GM12878 (cell line): Measurements from ENCODE around the gene SLC25A51. TPM values are rescaled to one million over a fixed set of nuclear protein-coding genes. Genes with fewer than 3 reads are reported as not detected.

Experiments
- ATAC-seq: fragments of 200-7000 bp; cut with Tn5 transposase; 3 replicates; pipeline ENCODE4 v1.9.1; 2020; ENCODE audit warnings: mild to moderate bottlenecking, moderate library complexity
- BruUV-seq: library from RNA; stranded (reverse); fragments of 400-500 nt; replicated peaks from 2 replicates; lab custom pipeline; 2021; lab: Mats Ljungman, UMichigan
- CTCF ChIA-PET: fragments of 300-600 bp; sonication (Branson Sonifier 250); formaldehyde crosslinking; extraction: SDS; loops from one replicate; lab custom pipeline; 2021; ENCODE audit warnings: inconsistent platforms; lab: Yijun Ruan, JAX
- POLR2A ChIA-PET: fragments of 350-600 bp; formaldehyde crosslinking; extraction: SDS; loops from one replicate; lab custom pipeline; 2021; ENCODE audit warnings: inconsistent platforms; lab: Charles Lee
- RAD21 ChIA-PET: fragments of 300-600 bp; sonication (Branson Sonifier 250); formaldehyde crosslinking; loops from one replicate; lab custom pipeline; 2023; ENCODE audit warnings: antibody characterized with exemption; ENCODE audit not compliant: unreplicated experiment; lab: Charles Lee
- SMC1A ChIA-PET: fragments of 300-600 bp; sonication (Branson Sonifier 250); formaldehyde crosslinking; loops from one replicate; lab custom pipeline; 2023; ENCODE audit not compliant: unreplicated experiment, uncharacterized antibody; lab: Charles Lee
- DNase-seq: peaks from one replicate; pipeline ENCODE4 v3.0.0-alpha.2; 2011; ENCODE audit warnings: low read depth, low spot score
- FAIRE-seq: peaks from 3 replicates; lab custom pipeline; 2011; peaks lifted over from hg19 to GRCh38; lab: Jason Lieb, UNC
- H2AFZ ChIP-seq: 2 replicates; pipeline ENCODE4 v1.6.0; 2011; ENCODE audit warnings: low read depth, low read length, control low read depth; ENCODE audit not compliant: control insufficient read depth
- H3K27ac ChIP-seq: 2 replicates; pipeline ENCODE4 v1.5.1; 2011; ENCODE audit warnings: control low read depth; ENCODE audit not compliant: control insufficient read depth, insufficient read depth
- H3K27me3 ChIP-seq, 2 experiments: replicated peaks in 1 of 2; 2 replicates each; pipeline versions ENCODE4 v1.6.0 to v1.6.1; 2011; ENCODE audit warnings: low read length in 1 of 2; ENCODE audit not compliant: control insufficient read depth in 2 of 2, insufficient read depth in 2 of 2
- H3K36me3 ChIP-seq, 2 experiments: 2 replicates each; pipeline ENCODE4 v1.5.1; 2011; ENCODE audit warnings: low read length in 1 of 2; ENCODE audit not compliant: control insufficient read depth in 2 of 2, insufficient read depth in 2 of 2
- H3K4me1 ChIP-seq: 2 replicates; pipeline ENCODE4 v1.6.1; 2011; ENCODE audit warnings: mild to moderate bottlenecking, low read length, moderate library complexity, mixed read lengths; ENCODE audit not compliant: control insufficient read depth, insufficient read depth
- H3K4me2 ChIP-seq: 2 replicates; pipeline ENCODE4 v1.6.0; 2011; ENCODE audit warnings: control low read depth; ENCODE audit not compliant: control insufficient read depth, insufficient read depth
- H3K4me3 ChIP-seq: fragments of 200-600 bp; sonication (generic); 2 replicates; pipeline ENCODE4 v1.5.1; 2016
- H3K79me2 ChIP-seq: 2 replicates; pipeline ENCODE4 v1.6.0; 2011; ENCODE audit warnings: low read length; ENCODE audit not compliant: control insufficient read depth, insufficient read depth
- H3K9ac ChIP-seq: 2 replicates; pipeline ENCODE4 v1.8.0; 2011; ENCODE audit warnings: low read length, control low read depth, mixed read lengths; ENCODE audit not compliant: control insufficient read depth, insufficient read depth
- H3K9me3 ChIP-seq: replicated peaks from 3 replicates; pipeline ENCODE4 v1.5.1; 2011; ENCODE audit warnings: mild to moderate bottlenecking, low read length; ENCODE audit not compliant: control insufficient read depth, insufficient read depth
- H4K20me1 ChIP-seq: 2 replicates; pipeline ENCODE4 v1.6.0; 2011; ENCODE audit not compliant: control insufficient read depth, insufficient read depth
- CBX3 ChIP-seq: fragments of 200-600 bp; sonication (generic); IDR thresholded peaks from 2 replicates; pipeline ENCODE4 v1.6.1; 2016; ENCODE audit warnings: low read depth, borderline replicate concordance
- CREB1 ChIP-seq: IDR thresholded peaks from 2 replicates; pipeline ENCODE4 v1.6.1; 2012; ENCODE audit warnings: low read depth, mild to moderate bottlenecking, inconsistent platforms
- MYB ChIP-seq: fragments of 150-350 bp; IDR thresholded peaks from 2 replicates; pipeline ENCODE4 v1.6.1; 2014; ENCODE audit warnings: mild to moderate bottlenecking, low read depth, low read length, borderline replicate concordance
- POLR2AphosphoS2 ChIP-seq: IDR thresholded peaks from 2 replicates; pipeline ENCODE4 v1.6.1; 2011; ENCODE audit warnings: low read depth, mild to moderate bottlenecking, low read length, improper control_type of control experiment, moderate library complexity
- RFX5 ChIP-seq: IDR thresholded peaks from 2 replicates; pipeline ENCODE4 v1.6.1; 2011; ENCODE audit warnings: low read depth, low read length, improper control_type of control experiment
- ZNF274 ChIP-seq: IDR thresholded peaks from one replicate; pipeline ENCODE4 v1.8.0; 2011; ENCODE audit not compliant: insufficient read length, insufficient read depth
- ZSCAN29 ChIP-seq: fragments of 450-650 bp; IDR thresholded peaks from 2 replicates; pipeline ENCODE4 v1.6.1; 2017; ENCODE audit warnings: mild to moderate bottlenecking, moderate library complexity
- WGBS: methylation state at CpG from one replicate; pipeline ENCODE4 v1.1.6; 2016; ENCODE audit warnings: low lambda C conversion rate; ENCODE audit not compliant: insufficient replicate concordance, insufficient coverage; ENCODE audit errors: missing lambda C conversion rate; 5-methylcytosine and 5-hydroxymethylcytosine counted together
- in situ Hi-C: fragments of 300-500 bp; cut with MboI; formaldehyde crosslinking; loops from 9 replicates; pipeline ENCODE4 v1.14.3; 2018; ENCODE audit warnings: mixed read lengths
- intact Hi-C: fragments of 100-400 bp; cut with micrococcal nuclease; formaldehyde crosslinking; loops from one replicate; pipeline ENCODE4 v1.14.2; 2022; ENCODE audit not compliant: unreplicated experiment
- polyA plus RNA-seq, 11 experiments: library from polyadenylated mRNA; depleted of rRNA in 4 of 11; unstranded in 6 of 11; stranded (reverse) in 5 of 11; fragments of >200 nt; fragmentation: Nextera tagmentation in 4 of 11; fragmentation: Illumina TruSeq in 1 of 11; extraction: Ambion mirVana in 4 of 11; extraction: Trizol in 1 of 11; gene quantifications; 1 replicate in 1 of 11; 2 replicates in 10 of 11; pipeline versions ENCODE4 v1.2.1 to v1.2.3, GENCODE V29; 2011 to 2016; ENCODE audit warnings: inconsistent platforms in 2 of 11, missing spikeins in 2 of 11, low read depth in 1 of 11
- small RNA-seq: library from RNA; depleted of rRNA; stranded (forward); fragments of <200 nt; gene quantifications from one replicate; pipeline ENCODE3, GENCODE V24; 2014
- total RNA-seq, 4 experiments: library from RNA; depleted of rRNA in 3 of 4; stranded (reverse); fragments of >200 nt in 3 of 4; fragmentation: Illumina TruSeq in 1 of 4; extraction: Trizol in 1 of 4; gene quantifications; 2 replicates each; pipeline versions ENCODE4 v1.2.1 to v1.2.3, GENCODE V29; 2013 to 2021

The SLC25A51 gene
- total and polyA plus RNA-seq, 10 of the 15 experiments (the other 5 are each of a cell fraction or from before 2014, with no cell fraction given): 3.8 to 29.3 (median 13.2) TPM

- 0 out of 4 replicates have a peak, but pooled peaks cover 0 to 3% of the 10 kb centered on the region in 2 experiments for H3K36me3 ChIP-seq
- FAIRE-seq (no peak), ATAC-seq (no peak), DNase-seq (no peak)
- H3K79me2 ChIP-seq: no peaks in the 10 kb centered on the region
- H4K20me1 ChIP-seq: no peaks in the 10 kb centered on the region
- no TSS peak for BruUV-seq
- H3K27me3 ChIP-seq: no peaks in the 10 kb centered on the region
- H3K4me2 ChIP-seq: no peak overlapping the region
- ChIA-PET POLR2A (interaction anchor here (0.7 kb wide), 1 partner anchor 29 kb away, joined by 3 read pairs; no protein-coding TSS in a partner anchor), RAD21 (no interaction called here), CTCF (interaction anchor here (0.9 kb wide), 1 partner anchor 12 kb away, joined by 3 read pairs; no protein-coding TSS in a partner anchor), SMC1A (interaction anchor here (0.7 to 1.4 kb wide), 2 partner anchors 9 to 42 kb away, joined by 4 read pairs; no protein-coding TSS in a partner anchor)
- 95% methylated on average over 3 of the region's 3 CpGs for WGBS
- in situ Hi-C loops (no loop called here), intact Hi-C loops (loop anchor here (5.0 kb wide), 1 partner anchor 57 kb away; no protein-coding TSS in a partner anchor)
- no peak overlapping the region for H3K4me3 ChIP-seq
- no peak overlapping the region for H2AFZ ChIP-seq
- TF ChIP-seq ZNF274 (no peak), CREB1 (no peak), CBX3 (no peak), RFX5 (no peak), POLR2AphosphoS2 (no peak), MYB (no peak), ZSCAN29 (no peak)
- H3K9me3 ChIP-seq: no peaks in the 10 kb centered on the region
- no peak overlapping the region for H3K27ac ChIP-seq
- H3K4me1 ChIP-seq: peaks cover 8% of the 10 kb centered on the region
- no peak overlapping the region for H3K9ac ChIP-seq
Measured at GRCh38 chr9:37839496-37840461, 64.1 kb downstream of the SLC25A51 start.

Small RNAs within 50 kb of the gene (small RNA-seq; reads per million reads assigned to genes)
- gene RNU7-124P: not detected

Other genes with a start within 250 kb of the SLC25A51 start
- 3.2 and 3.7 TPM in 2 replicates for gene TRMT10B, start 150.3 kb downstream of the SLC25A51 start, total RNA-seq (2014; rRNA removed)
- gene TRMT10B, start 150.3 kb downstream of the SLC25A51 start, total RNA-seq (2014; rRNA removed; fragmentation: Illumina TruSeq; extraction: Trizol): 5.5 and 5.9 TPM in 2 replicates
- 4.7 and 5.9 TPM in 2 replicates for gene TRMT10B, start 150.3 kb downstream of the SLC25A51 start, total RNA-seq (2021)
- gene TRMT10B, start 150.3 kb downstream of the SLC25A51 start, polyA plus RNA-seq (2011; rRNA removed): 10.2 and 12.7 TPM in 2 replicates
- gene TRMT10B, start 150.3 kb downstream of the SLC25A51 start, polyA plus RNA-seq (2014; fragmentation: Illumina TruSeq; extraction: Trizol): 11.7 and 13.0 TPM in 2 replicates
- gene TRMT10B, start 150.3 kb downstream of the SLC25A51 start, polyA plus RNA-seq (2014; fragmentation: Nextera tagmentation; extraction: Ambion mirVana): 1 to 10 TPM; 5.0 to 7.6 TPM
- gene TRMT10B, start 150.3 kb downstream of the SLC25A51 start, polyA plus RNA-seq (2014; rRNA removed): 3.9 and 6.0 TPM in 2 replicates
- 1 to 10 TPM; 8.6 TPM for gene TRMT10B, start 150.3 kb downstream of the SLC25A51 start, polyA plus RNA-seq (2016; fragmentation: Nextera tagmentation; extraction: Ambion mirVana)
- gene EXOSC3, start 119.1 kb downstream of the SLC25A51 start, total RNA-seq (2014; rRNA removed): 63.5 and 77.4 TPM in 2 replicates
- 42.3 and 45.9 TPM in 2 replicates for gene EXOSC3, start 119.1 kb downstream of the SLC25A51 start, total RNA-seq (2014; rRNA removed; fragmentation: Illumina TruSeq; extraction: Trizol)
- gene EXOSC3, start 119.1 kb downstream of the SLC25A51 start, total RNA-seq (2021): 73.5 and 79.2 TPM in 2 replicates
- gene EXOSC3, start 119.1 kb downstream of the SLC25A51 start, polyA plus RNA-seq (2011; rRNA removed): 54.4 and 83.4 TPM in 2 replicates
- gene EXOSC3, start 119.1 kb downstream of the SLC25A51 start, polyA plus RNA-seq (2014; fragmentation: Illumina TruSeq; extraction: Trizol): 58.2 and 59.2 TPM in 2 replicates
- gene EXOSC3, start 119.1 kb downstream of the SLC25A51 start, polyA plus RNA-seq (2014; fragmentation: Nextera tagmentation; extraction: Ambion mirVana): 10 to 100 TPM in 1 of 2 experiments, 1 to 10 TPM in 1; 8.2 to 20.3 TPM
- gene EXOSC3, start 119.1 kb downstream of the SLC25A51 start, polyA plus RNA-seq (2014; rRNA removed): 109 and 115 TPM in 2 replicates
- gene EXOSC3, start 119.1 kb downstream of the SLC25A51 start, polyA plus RNA-seq (2016; fragmentation: Nextera tagmentation; extraction: Ambion mirVana): 100 to 1,000 TPM; 149 to 161 TPM
- 6.3 and 6.7 TPM in 2 replicates for gene DCAF10, start 103.3 kb downstream of the SLC25A51 start, total RNA-seq (2014; rRNA removed)
- gene DCAF10, start 103.3 kb downstream of the SLC25A51 start, total RNA-seq (2014; rRNA removed; fragmentation: Illumina TruSeq; extraction: Trizol): 8.9 and 9.4 TPM in 2 replicates
- gene DCAF10, start 103.3 kb downstream of the SLC25A51 start, total RNA-seq (2021): 12.6 and 12.7 TPM in 2 replicates
- 21.7 and 21.8 TPM in 2 replicates for gene DCAF10, start 103.3 kb downstream of the SLC25A51 start, polyA plus RNA-seq (2011; rRNA removed)
- gene DCAF10, start 103.3 kb downstream of the SLC25A51 start, polyA plus RNA-seq (2014; fragmentation: Illumina TruSeq; extraction: Trizol): 10.6 and 12.6 TPM in 2 replicates
- 1 to 10 TPM; 3.9 TPM for gene DCAF10, start 103.3 kb downstream of the SLC25A51 start, polyA plus RNA-seq (2014; fragmentation: Nextera tagmentation; extraction: Ambion mirVana)
- gene DCAF10, start 103.3 kb downstream of the SLC25A51 start, polyA plus RNA-seq (2014; rRNA removed): 7.2 and 7.9 TPM in 2 replicates
- 10 to 100 TPM; 11.2 to 12.8 TPM for gene DCAF10, start 103.3 kb downstream of the SLC25A51 start, polyA plus RNA-seq (2016; fragmentation: Nextera tagmentation; extraction: Ambion mirVana)
- gene SHB, start 165.1 kb upstream of the SLC25A51 start, total RNA-seq (2014; rRNA removed): 3.2 TPM in 2 replicates
- gene SHB, start 165.1 kb upstream of the SLC25A51 start, total RNA-seq (2014; rRNA removed; fragmentation: Illumina TruSeq; extraction: Trizol): 1.4 and 1.7 TPM in 2 replicates
- gene SHB, start 165.1 kb upstream of the SLC25A51 start, total RNA-seq (2021): 6.2 and 7.6 TPM in 2 replicates
- 0.39 and 0.91 TPM in 2 replicates for gene SHB, start 165.1 kb upstream of the SLC25A51 start, polyA plus RNA-seq (2011; rRNA removed)
- gene SHB, start 165.1 kb upstream of the SLC25A51 start, polyA plus RNA-seq (2014; fragmentation: Illumina TruSeq; extraction: Trizol): 1.6 and 2.4 TPM in 2 replicates
- under 1 TPM; 0.56 to 0.69 TPM for gene SHB, start 165.1 kb upstream of the SLC25A51 start, polyA plus RNA-seq (2014; fragmentation: Nextera tagmentation; extraction: Ambion mirVana)
- gene SHB, start 165.1 kb upstream of the SLC25A51 start, polyA plus RNA-seq (2014; rRNA removed): 3.7 and 5.3 TPM in 2 replicates
- gene SHB, start 165.1 kb upstream of the SLC25A51 start, polyA plus RNA-seq (2016; fragmentation: Nextera tagmentation; extraction: Ambion mirVana): under 1 TPM; 0.29 to 0.90 TPM